HEK293 (cell line): ENCODE measurements around the gene LRP1B.

Experiments used
- GLIS2 ChIP-seq: fragments of 450-650 bp; formaldehyde crosslinking; IDR thresholded peaks from 2 replicates; pipeline ENCODE4 v1.5.1; 2016; ENCODE audit warnings: missing biosample characterization, missing genetic modification characterization
- MZF1 ChIP-seq: fragments of 450-650 bp; formaldehyde crosslinking; IDR thresholded peaks from 2 replicates; pipeline ENCODE4 v1.5.1; 2017; ENCODE audit warnings: missing biosample characterization, missing genetic modification characterization, borderline replicate concordance
- SALL2 ChIP-seq: fragments of 450-650 bp; formaldehyde crosslinking; IDR thresholded peaks from 2 replicates; pipeline ENCODE4 v1.5.0; 2017; ENCODE audit warnings: missing biosample characterization, mild to moderate bottlenecking, missing genetic modification characterization, borderline replicate concordance
- YY1 ChIP-seq: fragments of 450-650 bp; formaldehyde crosslinking; IDR thresholded peaks from 2 replicates; pipeline ENCODE4 v1.5.1; 2018; ENCODE audit warnings: missing biosample characterization, missing genetic modification characterization
- ZNF121 ChIP-seq: fragments of 450-650 bp; formaldehyde crosslinking; IDR thresholded peaks from 2 replicates; pipeline ENCODE4 v1.5.1; 2016; ENCODE audit warnings: missing biosample characterization, missing genetic modification characterization
- ZNF202 ChIP-seq: fragments of 450-650 bp; formaldehyde crosslinking; IDR thresholded peaks from 2 replicates; pipeline ENCODE4 v1.5.1; 2016; ENCODE audit warnings: missing biosample characterization, missing genetic modification characterization, borderline replicate concordance
- ZNF768 ChIP-seq: fragments of 450-650 bp; formaldehyde crosslinking; IDR thresholded peaks from 2 replicates; pipeline ENCODE4 v1.5.1; 2018; ENCODE audit warnings: missing biosample characterization, mild to moderate bottlenecking, missing genetic modification characterization
- ZNF776 ChIP-seq: fragments of 450-650 bp; formaldehyde crosslinking; IDR thresholded peaks from 2 replicates; pipeline ENCODE4 v1.5.0; 2017; ENCODE audit warnings: missing biosample characterization, missing genetic modification characterization, borderline replicate concordance
- TF ChIP-seq, protein P1 (sequence below): fragments of 450-650 bp; formaldehyde crosslinking; IDR thresholded peaks from 2 replicates; pipeline ENCODE4 v1.5.1; 2016; ENCODE audit warnings: missing biosample characterization, missing genetic modification characterization
- TF ChIP-seq, protein P2 (sequence below): fragments of 450-650 bp; formaldehyde crosslinking; IDR thresholded peaks from 2 replicates; pipeline ENCODE4 v1.5.1; 2017; ENCODE audit warnings: missing biosample characterization, mild to moderate bottlenecking, missing genetic modification characterization, moderate library complexity
- TF ChIP-seq, protein P3 (sequence below): fragments of 450-650 bp; formaldehyde crosslinking; IDR thresholded peaks from 2 replicates; pipeline ENCODE4 v1.5.1; 2016; ENCODE audit warnings: missing biosample characterization, missing genetic modification characterization, borderline replicate concordance

DNA sequence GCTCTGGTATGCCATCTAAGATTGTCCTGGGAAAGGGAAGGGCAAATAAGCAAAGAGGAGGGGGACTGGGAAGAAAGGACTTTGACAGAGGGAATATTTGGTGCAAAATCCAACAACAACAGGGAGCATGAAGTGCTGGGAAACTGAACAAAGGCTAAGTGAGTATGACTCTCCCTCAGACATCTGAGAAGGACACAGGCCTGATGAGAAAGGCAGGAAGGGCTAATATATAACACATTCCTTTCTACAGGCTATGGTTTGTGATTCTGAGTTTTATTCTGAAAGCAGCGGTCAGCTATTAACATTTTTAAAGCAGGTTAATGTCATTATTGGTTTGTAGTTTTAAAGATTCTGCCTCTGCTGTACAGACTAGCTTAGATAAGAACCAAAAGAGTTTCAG is 1579.5 kb downstream of the LRP1B start:
- no peak for TF ChIP-seq MZF1 (tag by site-specific recombination)
- TF ChIP-seq ZNF768 (tag by site-specific recombination), result no peak
- TF ChIP-seq ZNF202 (tag by site-specific recombination), result no peak
- TF ChIP-seq, protein P1, sequence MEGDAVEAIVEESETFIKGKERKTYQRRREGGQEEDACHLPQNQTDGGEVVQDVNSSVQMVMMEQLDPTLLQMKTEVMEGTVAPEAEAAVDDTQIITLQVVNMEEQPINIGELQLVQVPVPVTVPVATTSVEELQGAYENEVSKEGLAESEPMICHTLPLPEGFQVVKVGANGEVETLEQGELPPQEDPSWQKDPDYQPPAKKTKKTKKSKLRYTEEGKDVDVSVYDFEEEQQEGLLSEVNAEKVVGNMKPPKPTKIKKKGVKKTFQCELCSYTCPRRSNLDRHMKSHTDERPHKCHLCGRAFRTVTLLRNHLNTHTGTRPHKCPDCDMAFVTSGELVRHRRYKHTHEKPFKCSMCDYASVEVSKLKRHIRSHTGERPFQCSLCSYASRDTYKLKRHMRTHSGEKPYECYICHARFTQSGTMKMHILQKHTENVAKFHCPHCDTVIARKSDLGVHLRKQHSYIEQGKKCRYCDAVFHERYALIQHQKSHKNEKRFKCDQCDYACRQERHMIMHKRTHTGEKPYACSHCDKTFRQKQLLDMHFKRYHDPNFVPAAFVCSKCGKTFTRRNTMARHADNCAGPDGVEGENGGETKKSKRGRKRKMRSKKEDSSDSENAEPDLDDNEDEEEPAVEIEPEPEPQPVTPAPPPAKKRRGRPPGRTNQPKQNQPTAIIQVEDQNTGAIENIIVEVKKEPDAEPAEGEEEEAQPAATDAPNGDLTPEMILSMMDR, result no peak
- TF ChIP-seq YY1 (tag by site-specific recombination), result no peak
- TF ChIP-seq ZNF776 (tag by site-specific recombination), result no peak
- no peak for TF ChIP-seq GLIS2 (tag by site-specific recombination)
- TF ChIP-seq, protein P2, sequence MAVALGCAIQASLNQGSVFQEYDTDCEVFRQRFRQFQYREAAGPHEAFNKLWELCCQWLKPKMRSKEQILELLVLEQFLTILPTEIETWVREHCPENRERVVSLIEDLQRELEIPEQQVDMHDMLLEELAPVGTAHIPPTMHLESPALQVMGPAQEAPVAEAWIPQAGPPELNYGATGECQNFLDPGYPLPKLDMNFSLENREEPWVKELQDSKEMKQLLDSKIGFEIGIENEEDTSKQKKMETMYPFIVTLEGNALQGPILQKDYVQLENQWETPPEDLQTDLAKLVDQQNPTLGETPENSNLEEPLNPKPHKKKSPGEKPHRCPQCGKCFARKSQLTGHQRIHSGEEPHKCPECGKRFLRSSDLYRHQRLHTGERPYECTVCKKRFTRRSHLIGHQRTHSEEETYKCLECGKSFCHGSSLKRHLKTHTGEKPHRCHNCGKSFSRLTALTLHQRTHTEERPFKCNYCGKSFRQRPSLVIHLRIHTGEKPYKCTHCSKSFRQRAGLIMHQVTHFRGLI (tag by site-specific recombination), result no peak
- TF ChIP-seq SALL2, result no peak
- TF ChIP-seq ZNF121 (tag by site-specific recombination), result no peak
- TF ChIP-seq, protein P3, sequence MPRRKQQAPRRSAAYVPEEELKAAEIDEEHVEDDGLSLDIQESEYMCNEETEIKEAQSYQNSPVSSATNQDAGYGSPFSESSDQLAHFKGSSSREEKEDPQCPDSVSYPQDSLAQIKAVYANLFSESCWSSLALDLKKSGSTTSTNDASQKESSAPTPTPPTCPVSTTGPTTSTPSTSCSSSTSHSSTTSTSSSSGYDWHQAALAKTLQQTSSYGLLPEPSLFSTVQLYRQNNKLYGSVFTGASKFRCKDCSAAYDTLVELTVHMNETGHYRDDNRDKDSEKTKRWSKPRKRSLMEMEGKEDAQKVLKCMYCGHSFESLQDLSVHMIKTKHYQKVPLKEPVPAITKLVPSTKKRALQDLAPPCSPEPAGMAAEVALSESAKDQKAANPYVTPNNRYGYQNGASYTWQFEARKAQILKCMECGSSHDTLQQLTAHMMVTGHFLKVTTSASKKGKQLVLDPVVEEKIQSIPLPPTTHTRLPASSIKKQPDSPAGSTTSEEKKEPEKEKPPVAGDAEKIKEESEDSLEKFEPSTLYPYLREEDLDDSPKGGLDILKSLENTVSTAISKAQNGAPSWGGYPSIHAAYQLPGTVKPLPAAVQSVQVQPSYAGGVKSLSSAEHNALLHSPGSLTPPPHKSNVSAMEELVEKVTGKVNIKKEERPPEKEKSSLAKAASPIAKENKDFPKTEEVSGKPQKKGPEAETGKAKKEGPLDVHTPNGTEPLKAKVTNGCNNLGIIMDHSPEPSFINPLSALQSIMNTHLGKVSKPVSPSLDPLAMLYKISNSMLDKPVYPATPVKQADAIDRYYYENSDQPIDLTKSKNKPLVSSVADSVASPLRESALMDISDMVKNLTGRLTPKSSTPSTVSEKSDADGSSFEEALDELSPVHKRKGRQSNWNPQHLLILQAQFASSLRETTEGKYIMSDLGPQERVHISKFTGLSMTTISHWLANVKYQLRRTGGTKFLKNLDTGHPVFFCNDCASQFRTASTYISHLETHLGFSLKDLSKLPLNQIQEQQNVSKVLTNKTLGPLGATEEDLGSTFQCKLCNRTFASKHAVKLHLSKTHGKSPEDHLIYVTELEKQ, result no peak
